ENCODE results near the gene PCTP. TPM values are rescaled to one million over a fixed set of nuclear protein-coding genes. Genes with fewer than 3 reads are reported as not detected.

Gene PCTP
- total and polyA plus RNA-seq, 2 of the 4 experiments (the other 2 are of a cell fraction) = 11.6 to 12.9 TPM

GRCh38 chr17:55758171-55758570 lies 7.3 kb downstream of the PCTP start:
- BruUV-seq (replicated peaks) = no TSS peak
- Histone ChIP-seq H3K14ac (replicated peaks; ENCODE audit: low read depth, low read length) (no peak overlapping the region), H2AFZ (replicated peaks; ENCODE audit: low read length, poor library complexity) (no peak overlapping the region), H4K91ac (ENCODE audit: insufficient read depth, low read depth, low read length) (no peak overlapping the region), H2BK5ac (ENCODE audit: low read depth, low read length, poor library complexity, severe bottlenecking) (no peak overlapping the region), H2BK15ac (ENCODE audit: low read depth, low read length) (no peak overlapping the region), H4K20me1 (ENCODE audit: insufficient read depth, low read length) (0 out of 2 replicates have a peak, but pooled peaks cover 3% of the 10 kb centered on the region), H2AK5ac (ENCODE audit: low read depth, low read length) (no peak overlapping the region), H3K27me3 (ENCODE audit: control insufficient read depth, insufficient read depth, low read length) (no peaks in the 10 kb centered on the region), H3K18ac (ENCODE audit: low read depth, low read length) (no peak overlapping the region), H3K9ac (ENCODE audit: low read depth, low read length) (no peak overlapping the region), H3K36me3 (ENCODE audit: control insufficient read depth, insufficient read depth, low read length) (peaks cover 3% of the 10 kb centered on the region), H2BK120ac (ENCODE audit: low read depth, low read length) (no peak overlapping the region), H3K79me1 (ENCODE audit: low read depth in 1 of 2, low read length in 2 of 2) (peaks cover 27 to 54% of the 10 kb centered on the region in 2 experiments), H4K5ac (ENCODE audit: low read depth, low read length) (no peak overlapping the region), H3K23ac (ENCODE audit: low read depth, low read length) (no peak overlapping the region), H3K9me1 (ENCODE audit: insufficient read depth, low read length) (peaks cover 3% of the 10 kb centered on the region; the same call in 1 of the 2 replicates), H3K27ac (ENCODE audit: insufficient read depth, low read length) (no peak overlapping the region), H3K9me3 (ENCODE audit: control insufficient read depth, insufficient read depth, low read length) (no peaks in the 10 kb centered on the region), H2BK20ac (ENCODE audit: low read depth, low read length) (no peak overlapping the region), H3K4ac (ENCODE audit: low read depth, low read length) (no peak overlapping the region), H3K4me1 (ENCODE audit: control insufficient read depth, insufficient read depth, low read length) (no peaks in the 10 kb centered on the region), H3K4me2 (ENCODE audit: low read depth, low read length) (no peak overlapping the region), H4K8ac (ENCODE audit: low read depth in 2 of 2, low read length in 2 of 2) (no peak overlapping the region), H3K4me3 (ENCODE audit: insufficient read depth, low read depth, low read length) (no peak overlapping the region), H2AK9ac (replicated peaks; ENCODE audit: low read depth, low read length, poor library complexity) (no peak overlapping the region), H3K56ac (ENCODE audit: extremely low read depth, insufficient read depth, low read length) (no peak overlapping the region)
- TF ChIP-seq ELK1 (IDR thresholded peaks at IDR 0.05; ENCODE audit: borderline replicate concordance, low read depth, low read length) = no peak
- TF ChIP-seq MAZ (IDR thresholded peaks at IDR 0.05; ENCODE audit: borderline replicate concordance, low read depth, low read length) = no peak
- TF ChIP-seq RFX5 (IDR thresholded peaks at IDR 0.05; ENCODE audit: low read depth, low read length) = no peak
- TF ChIP-seq USF2 (IDR thresholded peaks at IDR 0.05; ENCODE audit: low read depth, low read length) = no peak
- TF ChIP-seq CTCF (conservative IDR thresholded peaks at IDR 0.05; ENCODE audit: low read depth, low read length) = no peak
- no peak for TF ChIP-seq MAFK (IDR thresholded peaks at IDR 0.05; ENCODE audit: low read depth, low read length)
- no peak for TF ChIP-seq RCOR1 (IDR thresholded peaks at IDR 0.05; ENCODE audit: insufficient replicate concordance, low read length)
- no peak for TF ChIP-seq SMC3 (IDR thresholded peaks at IDR 0.05; ENCODE audit: low read depth, low read length)
- TF ChIP-seq BHLHE40 (IDR thresholded peaks at IDR 0.05; ENCODE audit: low read depth, low read length) = no peak
- no peak for TF ChIP-seq NFE2L2 (IDR thresholded peaks at IDR 0.05; ENCODE audit: low read depth, low read length)
- no peak for TF ChIP-seq CEBPB (IDR thresholded peaks at IDR 0.05; ENCODE audit: low read depth, low read length)
- no peak for TF ChIP-seq POLR2A (IDR thresholded peaks at IDR 0.05; ENCODE audit: low read depth, low read length)
- ATAC-seq (ENCODE audit: low read depth) (no peak), DNase-seq (no peak)
- dilution Hi-C loops (cut with HindIII; ENCODE audit: low sequenced_read_pairs, unreplicated experiment) = no loop called here
- POLR2A ChIA-PET (ENCODE audit: unreplicated experiment) = interaction anchor here (0.6 kb wide), 1 partner anchor 1238 kb away, joined by 3 read pairs; no protein-coding TSS in a partner anchor
- intact Hi-C loops (cut with micrococcal nuclease) = loop anchor here (10.0 kb wide), 1 partner anchor 333 kb away; the partner anchor contains the start of gene MMD
- in situ Hi-C loops (cut with MboI; ENCODE audit: low sequenced_read_pairs) = no loop called here
- CTCF ChIA-PET = no interaction called here

Data from IMR-90 (cell line).